ENCODE measurements around the gene FZD4.

DNA sequence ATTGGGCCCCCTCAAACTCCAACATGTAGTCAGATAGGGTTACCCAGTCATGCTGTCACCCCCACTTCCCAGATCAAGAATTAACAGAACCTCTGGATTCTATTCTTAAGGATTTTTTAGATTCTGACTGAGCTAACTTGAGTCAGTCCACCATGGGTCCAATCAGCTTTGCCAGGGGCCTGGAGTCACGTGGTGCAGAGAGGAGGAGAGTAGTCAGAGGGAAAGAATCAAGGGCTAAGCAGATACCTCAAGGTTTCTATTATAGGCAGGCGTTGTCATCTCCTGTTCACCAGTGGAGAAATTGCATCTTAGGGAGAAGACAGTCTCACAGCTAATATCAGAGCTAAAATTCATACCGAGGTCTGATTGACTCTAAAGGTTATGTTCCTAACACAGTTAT lies 28.2 kb downstream of the FZD4 start:
- TF ChIP-seq POLR2A (IDR thresholded peaks at IDR 0.05): no peak
- TF ChIP-seq, protein P1, sequence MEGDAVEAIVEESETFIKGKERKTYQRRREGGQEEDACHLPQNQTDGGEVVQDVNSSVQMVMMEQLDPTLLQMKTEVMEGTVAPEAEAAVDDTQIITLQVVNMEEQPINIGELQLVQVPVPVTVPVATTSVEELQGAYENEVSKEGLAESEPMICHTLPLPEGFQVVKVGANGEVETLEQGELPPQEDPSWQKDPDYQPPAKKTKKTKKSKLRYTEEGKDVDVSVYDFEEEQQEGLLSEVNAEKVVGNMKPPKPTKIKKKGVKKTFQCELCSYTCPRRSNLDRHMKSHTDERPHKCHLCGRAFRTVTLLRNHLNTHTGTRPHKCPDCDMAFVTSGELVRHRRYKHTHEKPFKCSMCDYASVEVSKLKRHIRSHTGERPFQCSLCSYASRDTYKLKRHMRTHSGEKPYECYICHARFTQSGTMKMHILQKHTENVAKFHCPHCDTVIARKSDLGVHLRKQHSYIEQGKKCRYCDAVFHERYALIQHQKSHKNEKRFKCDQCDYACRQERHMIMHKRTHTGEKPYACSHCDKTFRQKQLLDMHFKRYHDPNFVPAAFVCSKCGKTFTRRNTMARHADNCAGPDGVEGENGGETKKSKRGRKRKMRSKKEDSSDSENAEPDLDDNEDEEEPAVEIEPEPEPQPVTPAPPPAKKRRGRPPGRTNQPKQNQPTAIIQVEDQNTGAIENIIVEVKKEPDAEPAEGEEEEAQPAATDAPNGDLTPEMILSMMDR (IDR thresholded peaks at IDR 0.05): no peak

All from testis (tissue), 2 donors.